ENCODE measurements around the gene ABHD17A. TPM values are rescaled to one million over a fixed set of nuclear protein-coding genes. Genes with fewer than 3 reads are reported as not detected.

The ABHD17A gene
- total RNA-seq, 1 donor from 2014 or later = 60.4 TPM

- Mint-ChIP-seq H3K4me1 (ENCODE audit: unreplicated experiment) (peaks cover 3% of the 10 kb centered on the region), H3K9me3 (no peaks in the 10 kb centered on the region), H3K4me3 (no peak overlapping the region), H3K36me3 (peaks cover 3% of the 10 kb centered on the region), H3K27me3 (no peaks in the 10 kb centered on the region), H3K27ac (no peak overlapping the region)
- no peak for DNase-seq (ENCODE audit: extremely low spot score, unreplicated experiment)
- TF ChIP-seq, protein P1, sequence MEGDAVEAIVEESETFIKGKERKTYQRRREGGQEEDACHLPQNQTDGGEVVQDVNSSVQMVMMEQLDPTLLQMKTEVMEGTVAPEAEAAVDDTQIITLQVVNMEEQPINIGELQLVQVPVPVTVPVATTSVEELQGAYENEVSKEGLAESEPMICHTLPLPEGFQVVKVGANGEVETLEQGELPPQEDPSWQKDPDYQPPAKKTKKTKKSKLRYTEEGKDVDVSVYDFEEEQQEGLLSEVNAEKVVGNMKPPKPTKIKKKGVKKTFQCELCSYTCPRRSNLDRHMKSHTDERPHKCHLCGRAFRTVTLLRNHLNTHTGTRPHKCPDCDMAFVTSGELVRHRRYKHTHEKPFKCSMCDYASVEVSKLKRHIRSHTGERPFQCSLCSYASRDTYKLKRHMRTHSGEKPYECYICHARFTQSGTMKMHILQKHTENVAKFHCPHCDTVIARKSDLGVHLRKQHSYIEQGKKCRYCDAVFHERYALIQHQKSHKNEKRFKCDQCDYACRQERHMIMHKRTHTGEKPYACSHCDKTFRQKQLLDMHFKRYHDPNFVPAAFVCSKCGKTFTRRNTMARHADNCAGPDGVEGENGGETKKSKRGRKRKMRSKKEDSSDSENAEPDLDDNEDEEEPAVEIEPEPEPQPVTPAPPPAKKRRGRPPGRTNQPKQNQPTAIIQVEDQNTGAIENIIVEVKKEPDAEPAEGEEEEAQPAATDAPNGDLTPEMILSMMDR (conservative IDR thresholded peaks at IDR 0.05) = no peak
These were observed 56.7 kb downstream of the ABHD17A start for GRCh38 chr19:1828279-1829238.

DNA sequence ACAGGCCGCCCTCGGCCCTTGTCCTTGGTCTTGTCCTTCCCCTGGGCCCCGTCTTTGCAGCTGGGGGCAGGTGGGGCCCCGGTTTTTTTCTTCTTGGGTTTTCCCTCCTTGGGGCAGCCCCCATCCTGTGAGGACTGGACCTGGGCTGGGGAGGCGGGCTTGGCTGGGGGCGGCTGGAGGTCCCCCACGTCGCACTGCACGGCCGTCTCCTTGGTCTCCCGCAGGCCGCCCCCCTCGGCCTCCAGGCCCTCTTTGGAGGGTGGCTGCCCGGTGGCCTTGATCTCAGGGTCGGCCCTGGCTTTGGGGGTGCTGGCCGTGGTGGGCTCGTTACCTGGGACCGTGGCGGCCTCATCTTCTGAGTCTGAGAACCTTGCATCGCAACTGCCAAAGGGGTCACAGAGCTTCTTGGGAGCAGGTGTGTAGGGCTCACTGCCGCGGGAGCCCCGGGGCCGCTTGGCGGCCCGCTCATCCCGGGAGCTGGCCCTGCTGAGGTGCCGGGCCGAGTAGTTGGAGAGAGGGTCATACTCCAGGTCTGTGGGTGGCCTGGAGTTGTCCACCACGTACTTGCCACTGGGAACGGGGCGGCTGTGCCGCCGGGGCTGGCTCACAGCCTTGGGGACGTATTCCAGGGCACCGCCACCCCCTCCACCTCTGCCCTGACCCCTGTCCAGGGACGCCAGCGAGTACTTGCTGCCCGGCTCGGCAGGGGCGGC, 57.6 kb downstream of the ABHD17A start:
- peaks cover 3% of the 10 kb centered on the region for H3K36me3 Mint-ChIP-seq
- TF ChIP-seq, protein P1 (conservative IDR thresholded peaks at IDR 0.05) = no peak
- peaks cover 3% of the 10 kb centered on the region for H3K4me1 Mint-ChIP-seq (ENCODE audit: unreplicated experiment)
- H3K27ac Mint-ChIP-seq = no peak overlapping the region
- no peaks in the 10 kb centered on the region for H3K27me3 Mint-ChIP-seq
- no peaks in the 10 kb centered on the region for H3K9me3 Mint-ChIP-seq
- H3K4me3 Mint-ChIP-seq = no peak overlapping the region
- no peak for DNase-seq (ENCODE audit: extremely low spot score, unreplicated experiment)

Other genes with a start within 250 kb of the ABHD17A start
- 134 and 193 TPM in 2 replicates for gene TCF3, start 232.9 kb downstream of the ABHD17A start, total RNA-seq (ENCODE audit: low replicate concordance)
- 0.94 and 5.9 TPM in 2 replicates for gene ONECUT3, start 132.0 kb downstream of the ABHD17A start, total RNA-seq (ENCODE audit: low replicate concordance)
- 0.48 and 1.5 TPM in 2 replicates for gene ATP8B3, start 73.2 kb downstream of the ABHD17A start, total RNA-seq (ENCODE audit: low replicate concordance)
- gene REXO1, start 37.0 kb downstream of the ABHD17A start, total RNA-seq (ENCODE audit: low replicate concordance) = 36.4 and 37.9 TPM in 2 replicates
- 17.9 and 18.1 TPM in 2 replicates for gene KLF16, start 21.9 kb downstream of the ABHD17A start, total RNA-seq (ENCODE audit: low replicate concordance)
- gene ADAT3, start 19.9 kb upstream of the ABHD17A start, total RNA-seq (ENCODE audit: low replicate concordance) = 12.1 and 13.9 TPM in 2 replicates
- 76.9 and 90.6 TPM in 2 replicates for gene SCAMP4, start 19.9 kb upstream of the ABHD17A start, total RNA-seq (ENCODE audit: low replicate concordance)
- gene CSNK1G2, start 55.7 kb upstream of the ABHD17A start, total RNA-seq (ENCODE audit: low replicate concordance) = 68.9 and 71.6 TPM in 2 replicates
- gene BTBD2, start 130.2 kb upstream of the ABHD17A start, total RNA-seq (ENCODE audit: low replicate concordance) = 72.5 and 118 TPM in 2 replicates
- gene MKNK2, start 165.7 kb upstream of the ABHD17A start, total RNA-seq (ENCODE audit: low replicate concordance) = 118 and 120 TPM in 2 replicates
- gene MOB3A, start 210.8 kb upstream of the ABHD17A start, total RNA-seq (ENCODE audit: low replicate concordance) = 34.6 and 37.8 TPM in 2 replicates
- 4.9 and 7.4 TPM in 2 replicates for gene IZUMO4, start 211.4 kb upstream of the ABHD17A start, total RNA-seq (ENCODE audit: low replicate concordance)

Data from type B pancreatic cell (in vitro differentiated cells).